HepG2 (cell line): ENCODE data around the gene CCNYL1. TPM values are rescaled to one million over a fixed set of nuclear protein-coding genes. Genes with fewer than 3 reads are reported as not detected.
A peak's percentile ranks its signal among the peaks of the same experiment; 100 is the strongest.

ENCODE experiments used
- ATAC-seq: fragments of 200-7000 bp; cut with Tn5 transposase; 3 replicates; pipeline ENCODE4 v1.9.1; 2020; ENCODE audit warnings: mild to moderate bottlenecking, moderate library complexity
- BruUV-seq: library from RNA; stranded (reverse); fragments of 400-500 nt; replicated peaks from 2 replicates; lab custom pipeline; 2021; lab: Mats Ljungman, UMichigan
- CTCF ChIA-PET: fragments of 300-600 bp; formaldehyde crosslinking; extraction: SDS; loops from one replicate; lab custom pipeline; 2021; ENCODE audit warnings: low total read pairs, inconsistent platforms, low intra/inter-chr PET ratio; lab: Yijun Ruan, JAX
- POLR2A ChIA-PET: fragments of 350-600 bp; sonication (Branson Sonifier 250); formaldehyde crosslinking; loops from one replicate; lab custom pipeline; 2020; ENCODE audit warnings: antibody characterized with exemption, inconsistent platforms; lab: Yijun Ruan, JAX
- DNase-seq: peaks from one replicate; pipeline ENCODE4 v3.0.0-alpha.2; 2015; ENCODE audit warnings: low spot score
- FAIRE-seq: peaks from 3 replicates; lab custom pipeline; 2011; peaks lifted over from hg19 to GRCh38; lab: Jason Lieb, UNC
- H2AFZ ChIP-seq: one replicate; pipeline ENCODE4 v1.6.1; 2011; ENCODE audit warnings: low read length, inconsistent platforms
- H3K27ac ChIP-seq: fragments of 300-600 bp; 3 replicates; pipeline ENCODE4 v1.8.0; 2011; ENCODE audit warnings: mixed run types, mild to moderate bottlenecking, mixed read lengths, low read length, inconsistent platforms; ENCODE audit not compliant: insufficient read depth; ENCODE audit errors: extremely low read length
- H3K27me3 ChIP-seq, 2 experiments: fragments of 200-600 bp in 1 of 2; 2 replicates in 1 of 2; 3 replicates in 1 of 2; pipeline versions ENCODE4 v1.6.0 to v1.8.0; 2011; ENCODE audit warnings: low read length in 2 of 2, mild to moderate bottlenecking in 2 of 2, moderate library complexity in 2 of 2, inconsistent platforms in 1 of 2; ENCODE audit not compliant: insufficient read depth in 2 of 2, control insufficient read depth in 1 of 2
- H3K36me3 ChIP-seq, 2 experiments: fragments of 200-600 bp in 1 of 2; replicated peaks in 1 of 2; 2 replicates in 1 of 2; 3 replicates in 1 of 2; pipeline versions ENCODE4 v1.5.1 to v1.8.0; 2011; ENCODE audit warnings: low read length in 2 of 2, inconsistent platforms in 1 of 2; ENCODE audit not compliant: insufficient read depth in 2 of 2, control insufficient read depth in 1 of 2
- H3K4me1 ChIP-seq: 2 replicates; pipeline ENCODE4 v1.5.1; 2012; ENCODE audit warnings: low read length, inconsistent platforms; ENCODE audit not compliant: insufficient read depth
- H3K4me2 ChIP-seq: 2 replicates; pipeline ENCODE4 v1.6.0; 2011; ENCODE audit warnings: low read depth, low read length, inconsistent platforms
- H3K4me3 ChIP-seq, 3 experiments: fragments of 200-600 bp in 1 of 3; sonication (generic), shearing (Covaris generic) in 1 of 3; replicated peaks in 1 of 3; 2 replicates each; pipeline ENCODE4 v1.5.1; 2011 to 2016; ENCODE audit warnings: low read length in 3 of 3, inconsistent platforms in 2 of 3, low read depth in 2 of 3, mild to moderate bottlenecking in 2 of 3, control low read depth in 1 of 3, mixed read lengths in 1 of 3; ENCODE audit not compliant: insufficient read depth in 1 of 3
- H3K79me2 ChIP-seq: one replicate; pipeline ENCODE4 v1.6.1; 2011; ENCODE audit warnings: low read length, inconsistent platforms; ENCODE audit not compliant: insufficient read depth
- H3K9ac ChIP-seq: 2 replicates; pipeline ENCODE4 v1.6.0; 2011; ENCODE audit warnings: mild to moderate bottlenecking, low read depth, low read length, inconsistent platforms; ENCODE audit not compliant: insufficient read depth
- H3K9me3 ChIP-seq: 2 replicates; pipeline ENCODE4 v1.5.1; 2012; ENCODE audit warnings: mild to moderate bottlenecking, low read length
- H4K20me1 ChIP-seq: 2 replicates; pipeline ENCODE4 v1.6.0; 2011; ENCODE audit warnings: inconsistent platforms, mild to moderate bottlenecking, low read length, moderate library complexity; ENCODE audit not compliant: insufficient read depth
- CEBPG ChIP-seq: IDR thresholded peaks from 2 replicates; pipeline ENCODE4 v1.6.1; 2016
- GATA4 ChIP-seq: sonication (generic); IDR thresholded peaks from 2 replicates; pipeline ENCODE4 v1.6.1; 2016; ENCODE audit warnings: antibody characterized with exemption, low read depth, borderline replicate concordance
- GRHL1 ChIP-seq: sonication (generic); formaldehyde crosslinking; conservative IDR thresholded peaks from 2 replicates; pipeline ENCODE4 v1.8.0; 2022; ENCODE audit warnings: missing genetic modification reagents
- GTF2F1 ChIP-seq: fragments of 150-350 bp; IDR thresholded peaks from 2 replicates; pipeline ENCODE4 v1.6.1; 2014; ENCODE audit warnings: low read length
- KLF15 ChIP-seq: sonication (generic); formaldehyde crosslinking; IDR thresholded peaks from 2 replicates; pipeline ENCODE4 v1.8.1; 2023; ENCODE audit warnings: borderline replicate concordance, mild to moderate bottlenecking, inconsistent platforms, missing genetic modification reagents, mixed read lengths
- MTF1 ChIP-seq: sonication (generic); formaldehyde crosslinking; IDR thresholded peaks from 2 replicates; pipeline ENCODE4 v1.5.0; 2020; ENCODE audit warnings: missing genetic modification reagents
- MZF1 ChIP-seq: sonication (generic); formaldehyde crosslinking; IDR thresholded peaks from 2 replicates; pipeline ENCODE4 v1.8.1; 2023; ENCODE audit warnings: mild to moderate bottlenecking, missing genetic modification reagents, borderline replicate concordance
- SMC3 ChIP-seq: IDR thresholded peaks from 2 replicates; pipeline ENCODE4 v1.6.1; 2011; ENCODE audit warnings: low read length, improper control_type of control experiment
- TEAD3 ChIP-seq: optimal IDR thresholded peaks from 2 replicates; pipeline ENCODE3; 2016; ENCODE audit warnings: borderline replicate concordance
- XBP1 ChIP-seq: sonication (generic); formaldehyde crosslinking; IDR thresholded peaks from 2 replicates; pipeline ENCODE4 v1.5.0; 2020; ENCODE audit warnings: missing genetic modification reagents
- ZBTB26 ChIP-seq: IDR thresholded peaks from 2 replicates; pipeline ENCODE4 v1.6.1; 2016; ENCODE audit warnings: missing compliant biosample characterization, missing genetic modification reagents, borderline replicate concordance
- ZFYVE20 ChIP-seq: sonication (generic); formaldehyde crosslinking; IDR thresholded peaks from 2 replicates; pipeline ENCODE4 v1.8.0; 2023; ENCODE audit warnings: low read depth, mild to moderate bottlenecking, moderate library complexity, missing genetic modification reagents, borderline replicate concordance
- ZNF280B ChIP-seq: sonication (generic); formaldehyde crosslinking; IDR thresholded peaks from 2 replicates; pipeline ENCODE4 v1.5.0; 2020; ENCODE audit warnings: missing genetic modification reagents, mild to moderate bottlenecking, borderline replicate concordance
- WGBS: methylation state at CpG from one replicate; pipeline ENCODE4 v1.1.6; 2017; ENCODE audit warnings: low lambda C conversion rate; 5-methylcytosine and 5-hydroxymethylcytosine counted together
- in situ Hi-C: cut with HindIII; loops from 2 replicates; pipeline ENCODE4 v1.10.0; 2017; ENCODE audit warnings: low pct_unique_long_range_greater_than_20kb; ENCODE audit not compliant: extremely low pct_ligation_motif_present
- intact Hi-C: fragments of 100-400 bp; cut with micrococcal nuclease; formaldehyde crosslinking; loops from one replicate; pipeline ENCODE4 v1.10.0; 2022; ENCODE audit not compliant: unreplicated experiment
- polyA plus RNA-seq, 8 experiments: library from polyadenylated mRNA; depleted of rRNA in 3 of 8; stranded (reverse) in 7 of 8; unstranded in 1 of 8; fragments of >200 nt; fragmentation: Illumina TruSeq in 4 of 8; extraction: Trizol in 4 of 8; gene quantifications; 2 replicates each; pipeline versions ENCODE4 v1.2.1 to v1.2.3, GENCODE V29; 2011 to 2016; ENCODE audit warnings: low read depth in 4 of 8, missing spikeins in 1 of 8, mixed read lengths in 1 of 8; ENCODE audit not compliant: insufficient read depth in 1 of 8
- total RNA-seq, 5 experiments: library from RNA; depleted of rRNA; stranded (reverse); fragments of >200 nt; fragmentation: Illumina TruSeq; extraction: Trizol; gene quantifications; 2 replicates each; pipeline ENCODE4 v1.2.3, GENCODE V29; 2016; ENCODE audit warnings: low read depth in 1 of 5
- TF ChIP-seq, protein P1 (sequence below): sonication (generic); formaldehyde crosslinking; IDR thresholded peaks from 2 replicates; pipeline ENCODE4 v1.8.1; 2023; ENCODE audit warnings: missing genetic modification reagents, mild to moderate bottlenecking, borderline replicate concordance
- TF ChIP-seq, protein P2 (sequence below): sonication (generic); formaldehyde crosslinking; IDR thresholded peaks from 2 replicates; pipeline ENCODE4 v1.9.0; 2022; ENCODE audit warnings: missing genetic modification reagents, mild to moderate bottlenecking, borderline replicate concordance

Gene CCNYL1
- total and polyA plus RNA-seq, 2 of the 13 experiments (the other 11 are each of a cell fraction or from before 2014, with no cell fraction given): 12.5 to 16.2 TPM

GRCh38 chr2:207791579-207792243 is 80.3 kb downstream of the CCNYL1 start:
- Histone ChIP-seq H3K9ac (no peak overlapping the region), H3K27ac (no peak overlapping the region), H3K36me3 (no peaks in the 10 kb centered on the region), H3K79me2 (no peaks in the 10 kb centered on the region), H4K20me1 (no peaks in the 10 kb centered on the region), H3K27me3 (no peaks in the 10 kb centered on the region), H2AFZ (no peak overlapping the region), H3K4me3 (peak overlapping the region in 1 of 3 experiments; percentile 8; a peak in 1 of 6 replicates), H3K4me2 (peak overlapping the region; percentile 90), H3K4me1 (peaks cover 73% of the 10 kb centered on the region), H3K9me3 (no peaks in the 10 kb centered on the region)
- intact Hi-C loops: no loop called here
- FAIRE-seq: no peak
- 3% methylated on average over 6 of the region's 6 CpGs for WGBS
- POLR2A ChIA-PET: interaction anchor here (0.5 to 8.1 kb wide), 30 partner anchors 9 to 463 kb away, joined by 3 to 138 read pairs (median 6); partner anchors contain the start of genes CCNYL1, FZD5, IDH1 and PLEKHM3
- CTCF ChIA-PET: no interaction called here
- no TSS peak for BruUV-seq
- ATAC-seq: peak; percentile 69
- in situ Hi-C loops: no loop called here
- DNase-seq: peak; percentile 44
- no peak for TF ChIP-seq GTF2F1
- TF ChIP-seq MTF1 (CRISPR knock-in tag): no peak
- no peak for TF ChIP-seq KLF15 (CRISPR knock-in tag)
- TF ChIP-seq ZNF280B (CRISPR knock-in tag): no peak
- TF ChIP-seq XBP1 (CRISPR knock-in tag): no peak
- 0 out of 2 replicates have a peak, but pooled peaks have one; percentile 2 for TF ChIP-seq SMC3
- TF ChIP-seq, protein P1, sequence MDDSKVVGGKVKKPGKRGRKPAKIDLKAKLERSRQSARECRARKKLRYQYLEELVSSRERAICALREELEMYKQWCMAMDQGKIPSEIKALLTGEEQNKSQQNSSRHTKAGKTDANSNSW (CRISPR knock-in tag): no peak
- no peak for TF ChIP-seq GATA4
- TF ChIP-seq, protein P2, sequence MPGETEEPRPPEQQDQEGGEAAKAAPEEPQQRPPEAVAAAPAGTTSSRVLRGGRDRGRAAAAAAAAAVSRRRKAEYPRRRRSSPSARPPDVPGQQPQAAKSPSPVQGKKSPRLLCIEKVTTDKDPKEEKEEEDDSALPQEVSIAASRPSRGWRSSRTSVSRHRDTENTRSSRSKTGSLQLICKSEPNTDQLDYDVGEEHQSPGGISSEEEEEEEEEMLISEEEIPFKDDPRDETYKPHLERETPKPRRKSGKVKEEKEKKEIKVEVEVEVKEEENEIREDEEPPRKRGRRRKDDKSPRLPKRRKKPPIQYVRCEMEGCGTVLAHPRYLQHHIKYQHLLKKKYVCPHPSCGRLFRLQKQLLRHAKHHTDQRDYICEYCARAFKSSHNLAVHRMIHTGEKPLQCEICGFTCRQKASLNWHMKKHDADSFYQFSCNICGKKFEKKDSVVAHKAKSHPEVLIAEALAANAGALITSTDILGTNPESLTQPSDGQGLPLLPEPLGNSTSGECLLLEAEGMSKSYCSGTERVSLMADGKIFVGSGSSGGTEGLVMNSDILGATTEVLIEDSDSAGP (CRISPR knock-in tag): no peak
- TF ChIP-seq TEAD3: peak; percentile 45
- TF ChIP-seq ZFYVE20: no peak
- no peak for TF ChIP-seq GRHL1
- no peak for TF ChIP-seq MZF1
- no peak for TF ChIP-seq CEBPG (CRISPR knock-in tag)
- TF ChIP-seq ZBTB26 (CRISPR knock-in tag): no peak
